ENCODE data around the gene SBF2.

DNA sequence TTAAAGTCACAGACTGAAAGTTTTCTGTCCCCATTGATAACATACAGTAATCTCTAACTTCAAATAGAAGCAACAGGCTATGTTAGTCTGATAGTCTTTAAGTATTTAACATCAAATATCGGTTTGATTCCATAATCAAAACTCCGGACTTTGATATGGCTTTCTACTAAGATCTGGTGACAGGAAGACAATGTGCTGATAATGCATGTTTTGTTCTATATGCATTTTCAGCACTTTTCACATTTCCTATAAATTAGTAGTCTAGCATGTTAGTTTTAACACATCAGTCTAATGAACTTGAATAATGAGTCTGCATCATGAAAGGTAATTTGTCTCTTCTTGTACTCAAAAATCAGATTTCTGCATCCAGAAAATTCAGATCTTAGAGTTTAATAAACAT is 252.7 kb downstream of the SBF2 start:
- TF ChIP-seq, protein P1, sequence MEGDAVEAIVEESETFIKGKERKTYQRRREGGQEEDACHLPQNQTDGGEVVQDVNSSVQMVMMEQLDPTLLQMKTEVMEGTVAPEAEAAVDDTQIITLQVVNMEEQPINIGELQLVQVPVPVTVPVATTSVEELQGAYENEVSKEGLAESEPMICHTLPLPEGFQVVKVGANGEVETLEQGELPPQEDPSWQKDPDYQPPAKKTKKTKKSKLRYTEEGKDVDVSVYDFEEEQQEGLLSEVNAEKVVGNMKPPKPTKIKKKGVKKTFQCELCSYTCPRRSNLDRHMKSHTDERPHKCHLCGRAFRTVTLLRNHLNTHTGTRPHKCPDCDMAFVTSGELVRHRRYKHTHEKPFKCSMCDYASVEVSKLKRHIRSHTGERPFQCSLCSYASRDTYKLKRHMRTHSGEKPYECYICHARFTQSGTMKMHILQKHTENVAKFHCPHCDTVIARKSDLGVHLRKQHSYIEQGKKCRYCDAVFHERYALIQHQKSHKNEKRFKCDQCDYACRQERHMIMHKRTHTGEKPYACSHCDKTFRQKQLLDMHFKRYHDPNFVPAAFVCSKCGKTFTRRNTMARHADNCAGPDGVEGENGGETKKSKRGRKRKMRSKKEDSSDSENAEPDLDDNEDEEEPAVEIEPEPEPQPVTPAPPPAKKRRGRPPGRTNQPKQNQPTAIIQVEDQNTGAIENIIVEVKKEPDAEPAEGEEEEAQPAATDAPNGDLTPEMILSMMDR (IDR thresholded peaks at IDR 0.05; ENCODE audit: low read depth, low read length, poor library complexity, severe bottlenecking): no peak
- TF ChIP-seq EZH2phosphoT487 (IDR thresholded peaks at IDR 0.05; ENCODE audit: borderline replicate concordance, low read length): no peak
